NCI-H524 treated with DMSO at 0.1 percent for 48 hours (cell line): ENCODE data around the gene SND1.
A peak's percentile ranks its signal among the peaks of the same experiment; 100 is the strongest.

Experiments used
- DNase-seq: peaks from one replicate; lab custom pipeline; 2025; lab: John Stamatoyannopoulos, UW

Gene SND1

DNA sequence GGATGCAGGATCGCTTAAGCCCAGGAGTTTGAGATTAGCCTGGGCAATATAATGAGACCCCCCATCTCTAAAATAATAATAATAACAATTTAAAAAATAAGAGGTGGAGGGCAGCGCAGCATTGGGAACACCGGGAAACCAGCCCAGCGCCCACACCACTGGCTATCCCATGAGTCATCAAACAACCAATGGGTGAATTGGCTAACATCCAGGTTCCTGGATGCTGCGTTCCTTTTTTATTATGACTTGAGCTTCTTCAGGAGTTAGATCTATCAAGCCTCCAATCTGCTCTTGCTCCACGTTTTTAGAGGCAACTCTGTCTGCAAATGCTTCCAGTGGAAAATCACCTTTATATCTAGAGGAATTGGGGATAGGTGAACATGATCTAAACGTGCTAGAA lies 389.2 kb downstream of the SND1 start:
- DNase-seq: no peak

DNA sequence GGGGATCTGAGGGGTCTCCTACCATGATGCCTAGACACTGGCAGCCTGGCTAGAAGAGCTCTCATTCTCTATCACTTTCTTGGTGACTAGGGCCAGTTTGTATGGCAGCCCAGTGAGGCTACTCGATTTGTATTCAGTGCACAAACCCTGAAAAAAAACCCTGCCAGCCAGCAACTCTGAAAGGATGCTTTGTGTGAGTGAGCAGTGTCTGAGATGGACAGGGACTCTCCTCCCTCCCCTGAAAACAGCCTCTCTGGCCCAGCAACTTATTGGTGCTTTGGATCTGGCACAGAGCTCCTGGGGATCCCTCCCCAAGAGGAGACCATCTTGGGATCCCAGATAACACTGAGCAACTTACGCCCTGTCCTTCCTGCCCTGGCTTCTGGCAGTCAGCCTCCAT lies 390.0 kb downstream of the SND1 start:
- no peak for DNase-seq

DNA sequence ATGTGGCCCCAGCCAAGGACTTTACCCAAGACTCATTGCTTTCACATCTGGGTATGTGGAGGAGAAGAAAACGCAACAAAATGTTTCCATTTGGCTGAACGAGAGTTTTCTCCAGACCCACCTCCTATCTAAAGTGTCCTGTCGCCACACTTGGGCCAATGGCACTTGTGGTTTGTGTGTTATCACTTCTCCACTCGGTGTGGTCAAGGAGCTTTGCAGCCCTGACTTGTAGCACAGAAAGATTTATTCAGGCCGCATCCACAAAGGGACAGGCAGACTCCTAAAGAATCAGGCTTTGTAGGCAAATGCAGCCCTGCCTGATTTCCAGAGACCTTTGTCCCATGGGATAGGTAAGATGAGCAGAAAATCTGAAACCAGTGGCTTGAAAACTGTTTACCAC lies 392.1 kb downstream of the SND1 start:
- no peak for DNase-seq

DNA sequence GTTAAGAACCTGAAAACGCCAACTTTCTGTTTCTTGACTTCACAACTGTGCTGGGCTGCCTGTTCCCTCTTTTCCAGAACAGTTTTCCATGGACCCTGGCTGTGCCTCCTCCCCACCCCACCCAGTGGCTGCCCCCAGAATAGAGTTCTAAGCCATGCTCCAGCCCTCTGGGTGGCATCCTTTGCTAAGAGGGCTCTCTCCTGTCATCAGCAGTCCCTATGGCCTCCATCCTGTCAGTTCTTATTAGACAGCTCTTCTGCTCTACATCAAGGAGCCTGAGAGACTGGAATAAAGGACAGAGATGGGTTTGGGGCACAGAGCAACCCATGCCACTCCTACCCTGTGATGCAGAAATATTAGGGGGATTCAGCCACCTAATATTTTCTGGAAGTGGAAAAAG lies 393.2 kb downstream of the SND1 start:
- DNase-seq: no peak

DNA sequence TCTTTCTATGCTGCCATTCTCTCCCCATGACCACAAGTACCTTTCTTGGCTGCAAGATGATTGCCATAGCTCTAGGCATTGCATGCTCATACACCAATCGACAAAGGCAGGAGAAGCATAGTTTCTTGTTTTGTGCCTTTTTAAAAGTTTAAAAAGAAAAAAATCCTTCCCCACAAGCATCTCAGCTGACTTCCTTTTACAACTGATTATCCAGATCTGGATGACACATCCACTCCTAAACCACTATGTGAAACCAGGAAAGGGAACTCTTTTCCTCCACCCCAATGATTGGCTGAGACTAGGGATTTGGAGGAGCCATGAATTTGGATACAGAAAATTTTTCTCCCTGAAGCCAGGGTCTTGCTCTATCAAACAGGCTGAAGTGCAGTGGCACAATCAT lies 393.8 kb downstream of the SND1 start:
- DNase-seq: no peak

DNA sequence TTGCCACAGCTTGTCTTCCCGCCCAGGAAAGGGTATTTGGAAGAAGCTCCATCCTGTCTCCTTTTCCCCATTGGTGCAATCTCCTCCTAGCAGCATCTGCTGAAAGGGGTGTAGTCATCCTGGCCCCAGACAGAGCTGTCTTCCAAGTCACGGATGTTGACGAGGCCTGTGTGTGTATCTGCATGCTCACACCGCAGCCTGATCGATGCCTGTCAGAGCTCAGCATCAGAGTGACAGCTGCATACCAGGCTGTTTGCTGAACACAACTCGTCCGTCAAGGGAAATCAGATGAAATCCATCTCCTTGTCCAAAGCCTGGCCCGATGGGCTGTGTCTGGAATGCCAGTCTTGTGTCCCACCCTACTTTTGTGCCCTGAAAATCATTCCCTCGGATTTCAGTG lies 400.4 kb downstream of the SND1 start:
- no peak for DNase-seq

DNA sequence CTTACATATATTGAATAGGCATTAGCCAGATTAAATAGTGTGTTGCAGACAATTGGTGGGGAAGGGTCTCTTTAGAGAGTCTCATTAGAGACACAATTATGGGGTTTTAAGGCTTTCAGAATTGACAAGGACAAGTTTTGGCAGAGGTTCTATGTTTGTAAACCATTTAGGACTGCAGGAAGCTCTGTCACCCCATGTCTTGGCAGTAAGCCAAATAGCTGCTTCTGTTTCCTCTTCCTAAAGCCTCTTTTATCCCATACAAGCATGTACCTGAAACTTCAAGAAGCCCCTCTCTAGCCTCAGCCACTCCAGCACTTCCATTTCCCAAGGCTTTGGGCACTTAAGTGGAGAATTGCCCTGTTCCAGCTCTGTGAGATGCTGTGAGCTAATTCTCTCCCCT lies 401.0 kb downstream of the SND1 start:
- DNase-seq: peak; percentile 48

DNA sequence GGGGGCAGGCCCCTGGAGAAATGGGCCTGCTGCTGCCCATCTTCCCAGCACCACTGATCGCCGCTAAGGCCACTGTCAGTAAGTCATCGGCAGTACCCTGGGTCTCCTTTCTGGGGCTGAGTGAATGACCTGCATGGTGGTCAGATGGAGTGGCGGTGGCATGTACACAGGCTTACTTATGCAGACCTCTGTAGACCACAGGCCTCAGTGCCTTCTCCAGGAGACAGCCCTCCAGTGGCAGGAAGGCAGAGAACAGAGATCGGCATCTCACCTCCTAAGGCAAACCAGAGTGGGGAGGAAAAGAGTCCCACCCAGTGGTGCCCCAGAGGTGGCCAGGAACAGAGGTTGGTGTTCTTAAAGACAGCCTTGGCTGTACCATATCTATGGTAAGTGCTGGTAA lies 402.0 kb downstream of the SND1 start:
- DNase-seq: no peak

DNA sequence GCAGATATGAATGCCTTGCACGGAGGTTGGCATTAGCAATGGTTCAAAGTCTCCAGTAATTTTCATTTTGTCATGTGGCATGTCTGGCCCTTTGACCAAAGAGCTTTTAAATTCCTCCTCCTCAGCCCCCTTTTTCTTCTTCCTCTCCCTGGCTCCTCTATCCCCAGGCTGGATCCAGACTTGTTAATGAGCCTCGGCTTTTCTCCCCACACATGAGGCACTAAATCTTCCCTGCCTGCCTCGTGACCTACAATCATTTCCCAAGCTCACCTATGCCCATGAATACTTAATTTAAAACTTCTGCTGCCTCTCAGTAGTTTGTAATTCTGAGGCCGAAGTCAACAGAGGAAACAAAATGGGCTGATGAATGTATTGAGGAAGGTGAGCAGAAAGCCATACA lies 402.5 kb downstream of the SND1 start:
- no peak for DNase-seq

DNA sequence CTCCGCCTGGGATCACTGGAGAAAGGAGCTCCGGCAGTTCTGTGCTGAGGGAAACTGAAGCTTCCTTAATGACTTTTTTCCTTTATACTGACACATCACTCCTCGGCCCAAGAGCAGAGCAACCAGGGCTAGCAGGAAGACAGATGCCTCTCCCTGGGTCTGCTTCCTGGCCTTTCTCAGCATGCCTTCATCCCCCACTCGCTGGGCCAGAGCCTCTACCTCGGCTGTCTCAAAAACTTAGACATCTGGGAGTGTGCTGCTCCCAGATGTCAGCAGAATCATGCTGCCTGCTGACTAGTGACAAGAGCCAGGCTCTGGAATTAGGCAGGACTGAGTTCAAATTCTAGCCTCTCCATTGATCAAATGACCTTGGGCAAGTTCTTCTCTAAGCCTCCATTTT lies 403.6 kb downstream of the SND1 start:
- DNase-seq: no peak

DNA sequence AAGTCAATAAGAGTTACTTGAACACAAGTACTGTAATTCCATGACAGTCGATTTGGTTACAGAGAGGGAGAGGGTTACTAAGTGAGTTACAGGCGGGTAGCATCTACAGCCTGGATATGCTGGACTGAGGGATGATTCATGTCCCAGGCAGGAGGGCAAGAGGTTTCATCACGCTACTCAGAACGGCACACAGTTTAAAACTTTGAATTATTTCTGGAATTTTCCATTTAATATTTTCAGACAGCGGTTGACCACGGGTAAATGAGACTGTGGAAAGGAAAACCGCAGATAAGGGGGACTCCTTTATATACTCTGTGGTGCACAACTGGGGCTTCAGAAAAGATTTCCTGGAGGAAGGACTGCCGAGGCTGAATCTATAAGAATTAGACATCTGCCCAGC lies 404.9 kb downstream of the SND1 start:
- no peak for DNase-seq

DNA sequence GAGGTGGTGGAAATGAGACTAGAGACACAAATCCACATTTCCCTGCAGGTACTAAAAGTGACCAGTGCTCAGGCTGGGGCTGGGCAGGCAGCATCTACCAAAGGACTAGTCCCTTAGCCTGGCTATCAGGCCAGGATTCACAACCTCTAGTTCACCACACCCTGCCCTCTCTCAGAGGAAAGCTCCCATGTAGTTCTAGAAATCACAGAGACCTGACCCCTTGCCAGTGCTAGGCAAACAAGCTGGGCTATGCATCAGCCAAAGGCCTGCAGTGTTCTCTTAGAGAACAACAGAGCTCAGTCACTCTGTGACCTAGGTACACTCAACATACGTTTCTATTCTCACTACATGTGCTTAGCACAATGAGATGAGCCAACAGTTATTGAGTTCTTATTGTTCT lies 405.9 kb downstream of the SND1 start:
- DNase-seq: no peak

DNA sequence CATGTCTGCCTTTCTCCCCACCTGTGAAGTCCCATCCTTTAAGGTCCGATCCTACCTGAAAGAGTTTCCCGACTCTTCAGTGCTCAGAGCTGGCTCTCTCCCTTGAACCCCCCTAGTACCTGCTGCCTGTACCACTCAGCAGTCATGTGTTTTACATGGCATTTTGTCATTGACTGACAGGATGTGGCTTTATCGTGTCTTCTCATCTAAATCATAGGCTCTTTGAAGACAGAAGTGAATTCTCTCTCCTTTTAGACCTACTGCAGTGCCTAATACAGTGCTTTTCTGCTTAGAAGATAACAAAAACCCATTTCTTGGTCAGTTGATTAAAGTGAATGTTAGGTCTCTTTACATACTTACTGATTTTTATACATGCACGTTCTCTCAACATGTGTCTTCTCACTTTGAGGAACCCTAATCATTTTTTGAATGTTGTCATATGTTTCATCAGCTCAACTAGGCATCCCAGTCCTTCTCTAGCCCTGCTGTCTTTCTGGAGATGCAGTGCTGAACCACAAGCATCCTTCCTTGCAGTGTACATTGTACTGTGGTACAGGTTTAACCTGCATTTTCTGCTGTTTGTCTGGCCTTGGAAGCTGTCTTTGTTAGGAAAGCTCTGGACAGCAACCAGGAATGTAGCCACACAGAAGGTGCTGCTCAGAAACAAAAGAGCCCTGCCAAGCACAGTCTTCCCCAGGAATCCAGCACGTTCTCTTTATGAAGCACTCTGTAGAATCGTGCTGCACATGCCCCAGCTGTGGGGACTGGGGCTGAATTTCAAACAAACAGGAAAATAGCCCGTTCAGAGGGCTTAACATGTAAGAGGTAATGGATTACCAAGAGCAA lies 407.4 kb downstream of the SND1 start:
- DNase-seq: no peak

DNA sequence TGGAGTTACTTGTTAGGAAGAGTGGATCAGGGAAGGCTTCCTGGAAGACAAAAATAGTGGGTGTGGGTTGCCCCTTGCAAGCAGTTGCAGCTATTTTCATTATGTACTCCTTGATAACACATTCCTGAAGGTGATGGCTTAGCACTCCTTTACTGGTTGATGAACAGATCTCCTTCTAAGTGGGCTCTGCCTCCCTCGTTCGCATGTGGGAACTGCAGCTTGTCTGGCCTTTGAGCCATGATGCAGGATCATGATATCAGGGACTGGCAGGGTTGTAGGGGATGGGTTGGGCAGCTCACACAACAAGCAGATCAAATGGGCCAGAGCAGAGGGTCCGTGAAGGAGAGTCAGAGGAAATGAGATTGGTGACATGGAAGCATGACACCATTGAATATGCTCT lies 408.0 kb downstream of the SND1 start:
- no peak for DNase-seq

DNA sequence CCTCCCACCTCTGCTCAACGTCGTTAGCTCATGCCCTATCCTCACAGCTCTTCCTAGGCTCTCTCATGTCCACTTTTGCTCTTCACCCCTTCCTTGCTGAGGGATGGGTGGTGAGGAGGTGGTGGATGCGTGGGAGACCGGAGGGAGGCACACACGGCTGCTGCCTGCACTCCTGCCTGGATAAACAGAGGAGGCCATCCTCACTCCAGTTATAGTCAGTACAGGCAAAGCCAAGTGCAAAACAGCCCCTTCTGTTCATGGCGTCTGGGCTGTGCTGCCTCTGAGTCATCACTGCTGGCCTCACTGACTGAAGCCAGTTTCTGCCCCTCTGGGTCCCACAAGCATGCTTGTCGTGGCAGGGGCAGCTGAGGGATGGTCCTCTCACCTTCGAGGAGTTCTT lies 411.1 kb downstream of the SND1 start:
- no peak for DNase-seq

DNA sequence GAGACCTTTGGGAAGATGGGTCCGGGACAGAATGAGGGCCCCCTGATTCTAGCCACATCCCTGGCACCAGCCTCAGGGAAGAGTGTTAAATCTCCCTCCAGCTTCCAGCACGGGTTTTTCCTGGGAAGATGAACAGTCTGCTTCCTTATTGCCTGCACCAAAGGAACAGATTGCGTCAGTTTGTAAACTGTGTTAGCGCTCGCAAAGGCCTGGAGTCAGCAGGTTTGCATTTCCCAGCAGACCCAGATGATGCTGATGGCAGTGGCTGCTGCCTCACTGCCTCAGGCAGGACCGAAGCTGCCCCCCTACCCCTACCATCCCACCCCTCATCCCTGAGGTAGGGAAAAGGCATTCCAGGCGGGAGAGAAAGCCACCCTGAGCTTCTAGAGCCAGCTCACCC lies 413.9 kb downstream of the SND1 start:
- no peak for DNase-seq

DNA sequence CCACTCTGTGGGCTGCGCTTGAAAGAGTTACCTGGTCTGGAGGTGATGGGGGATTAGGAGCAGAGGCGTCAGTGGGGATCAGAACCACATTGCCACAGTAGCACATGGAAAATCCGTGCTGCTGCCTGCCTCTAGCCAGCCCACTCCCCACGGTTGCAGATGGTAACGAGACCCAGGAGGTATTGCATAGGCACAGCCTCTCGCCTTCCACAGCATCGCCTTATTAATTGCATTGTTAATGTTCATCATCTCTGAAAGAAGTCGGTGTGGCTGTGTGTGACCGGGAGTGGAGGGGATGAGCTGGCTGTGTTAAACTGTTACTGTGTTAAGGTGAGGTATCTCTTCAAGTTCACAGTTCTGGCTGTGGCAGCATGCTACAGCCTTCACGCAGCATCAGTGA lies 414.4 kb downstream of the SND1 start:
- DNase-seq: no peak

DNA sequence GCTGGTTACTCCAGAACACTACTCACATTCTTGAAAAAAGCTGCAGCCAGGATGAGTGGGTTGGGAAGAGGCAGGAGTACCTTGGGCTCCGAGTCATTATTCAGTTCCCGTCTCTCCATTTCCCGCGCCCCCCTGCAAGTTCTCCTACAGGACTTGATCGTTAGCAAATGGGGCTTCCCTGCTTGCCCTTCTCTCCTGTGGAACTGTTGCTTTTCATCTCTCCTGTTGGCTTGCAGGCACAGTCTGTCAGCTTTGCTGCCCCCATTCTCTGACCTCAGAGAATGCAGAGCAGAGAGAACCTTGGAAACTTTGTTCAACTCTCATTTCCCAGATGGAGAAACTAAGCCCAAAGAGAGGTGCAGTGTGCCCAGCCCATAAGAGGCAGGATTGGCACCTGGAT lies 414.9 kb downstream of the SND1 start:
- DNase-seq: no peak

DNA sequence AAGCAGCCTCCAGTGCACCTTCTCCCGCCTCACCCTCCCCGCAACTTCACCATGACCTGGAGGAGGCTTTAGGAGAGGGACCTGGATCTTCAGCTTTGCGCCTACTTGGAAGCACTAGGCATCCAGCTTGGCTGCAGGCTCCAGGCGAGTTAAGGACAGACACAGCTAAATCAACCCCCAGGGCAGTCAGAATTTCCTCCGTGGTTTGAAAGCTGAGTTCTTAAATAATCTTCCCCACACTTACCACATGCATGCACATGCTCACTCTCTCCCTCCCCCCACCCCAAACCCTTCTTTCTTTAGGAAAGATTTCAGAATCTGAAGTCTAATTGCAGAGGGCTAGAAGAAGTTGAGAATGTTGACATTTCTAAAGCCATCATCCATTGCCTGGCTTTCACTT lies 416.0 kb downstream of the SND1 start:
- no peak for DNase-seq

DNA sequence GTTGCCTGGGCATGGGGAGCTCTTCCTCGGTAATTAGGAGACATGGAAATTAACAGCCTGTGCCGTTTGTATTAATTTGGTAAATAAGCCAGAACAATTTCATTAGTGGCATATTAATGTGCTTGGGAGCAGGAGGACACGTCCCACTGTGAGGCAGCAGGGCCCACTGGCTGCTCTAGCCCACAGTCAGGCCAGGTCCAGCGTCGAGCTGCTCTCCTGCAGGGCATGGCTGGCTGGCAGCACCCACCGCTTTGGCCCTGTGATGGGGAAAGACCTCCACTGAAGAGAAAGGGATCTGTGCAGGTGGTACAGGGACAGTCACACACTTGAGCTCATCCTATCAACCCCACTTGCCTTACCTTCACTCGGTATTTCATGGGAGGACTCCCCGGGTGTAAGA lies 416.8 kb downstream of the SND1 start:
- no peak for DNase-seq

DNA sequence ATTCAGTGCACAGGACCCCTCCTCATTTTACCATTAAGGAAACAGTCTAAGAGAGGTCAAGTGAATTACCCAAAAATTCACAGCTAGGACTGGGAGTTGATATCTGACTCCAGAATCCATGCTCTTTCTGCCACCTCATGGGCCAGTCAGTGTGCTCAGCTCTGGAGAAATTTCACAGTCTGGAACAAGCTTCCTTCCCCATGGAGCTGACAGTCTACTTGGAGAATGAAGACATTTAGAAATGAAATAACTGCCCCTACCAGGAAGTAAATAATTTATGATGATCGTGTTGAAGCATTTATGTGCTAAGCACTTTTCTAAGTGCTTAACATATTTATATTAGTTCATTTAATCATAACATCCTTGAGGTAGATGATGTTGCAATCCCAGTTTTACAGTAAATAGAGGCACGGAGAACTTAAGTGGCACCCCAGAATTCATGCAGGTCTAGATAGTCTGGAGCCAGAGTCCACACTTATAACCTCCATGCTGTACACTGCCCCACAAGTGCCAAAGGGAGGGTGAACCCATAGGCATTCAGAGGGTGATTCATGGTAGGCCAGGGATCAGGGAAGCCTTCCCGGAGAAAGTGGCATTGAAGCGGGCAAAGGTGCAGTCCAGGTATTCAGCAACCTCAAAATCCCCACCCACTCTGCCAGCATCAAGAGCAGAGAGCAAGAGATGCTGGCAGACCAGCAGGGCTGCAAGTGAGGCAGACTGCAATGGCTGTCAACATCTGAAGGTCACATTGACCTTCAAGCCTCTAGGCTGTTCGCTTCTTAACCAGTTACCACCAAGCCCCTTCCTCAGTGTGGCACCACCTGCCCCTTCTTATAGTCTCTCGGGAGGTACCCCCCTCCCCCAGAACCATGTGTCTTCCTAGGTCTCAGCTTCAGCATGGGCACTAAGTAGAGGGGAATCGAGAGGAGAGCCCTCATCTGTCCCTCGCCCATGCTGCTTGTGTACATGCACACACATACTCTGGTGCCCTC lies 417.7 kb downstream of the SND1 start:
- DNase-seq: no peak

DNA sequence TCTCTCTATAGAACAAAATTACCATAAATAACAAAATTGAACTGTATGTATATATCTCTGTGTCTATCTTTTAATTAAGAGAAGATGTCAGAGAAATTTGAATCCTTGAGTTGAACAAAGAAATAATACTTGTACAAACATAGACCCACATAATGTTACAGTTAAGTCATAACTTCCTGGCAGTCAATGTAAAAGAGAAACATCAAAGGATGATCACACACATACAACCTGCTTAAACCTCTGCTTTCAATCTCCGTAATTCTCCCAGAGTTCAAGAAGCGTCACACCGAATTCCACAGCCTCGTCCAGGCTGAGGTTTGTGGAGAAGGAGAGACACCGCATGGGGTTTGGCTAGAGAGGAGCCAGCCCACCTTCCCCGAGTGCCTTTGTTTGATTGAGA lies 419.4 kb downstream of the SND1 start:
- no peak for DNase-seq

DNA sequence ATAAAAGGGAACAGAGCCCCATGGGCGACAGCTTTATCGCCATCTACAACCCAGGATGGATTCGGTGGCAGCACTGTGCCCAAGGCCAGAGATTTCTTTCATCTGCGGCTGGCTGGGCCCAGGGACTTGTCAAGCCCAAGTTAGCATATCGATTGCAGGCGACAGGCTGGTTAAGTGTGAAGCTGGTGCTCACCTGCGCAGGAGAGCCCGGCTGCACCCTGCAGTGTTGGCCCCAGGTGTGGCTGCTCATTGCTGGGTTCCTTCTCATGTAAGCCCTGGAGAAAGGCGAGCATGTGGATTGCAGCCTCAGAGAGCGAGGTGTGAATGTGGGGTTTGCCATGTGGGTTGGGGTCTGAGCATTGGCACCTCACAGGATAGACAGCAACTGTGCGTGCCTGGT lies 419.8 kb downstream of the SND1 start:
- no peak for DNase-seq
